ENCODE results near the gene TEDC2.

DNA sequence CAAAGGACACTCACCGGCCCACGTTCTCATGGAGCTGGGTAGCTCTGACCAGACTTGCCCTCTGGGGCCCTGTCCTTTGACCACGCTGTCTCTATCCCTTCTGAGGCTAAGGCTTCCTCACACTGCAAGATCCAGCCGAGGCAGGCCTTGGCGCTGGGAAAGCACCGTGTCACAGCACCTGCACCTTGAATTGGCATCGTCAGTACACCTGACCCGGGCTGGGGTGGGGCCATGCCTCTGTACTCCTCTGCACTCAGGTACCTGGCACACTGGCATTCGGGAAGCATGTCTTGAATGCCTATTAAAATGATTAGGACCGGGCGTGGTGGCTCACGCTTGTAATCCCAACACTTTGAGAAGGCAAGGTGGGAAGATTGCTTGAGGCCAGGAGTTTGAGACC, 21.0 kb downstream of the TEDC2 start:
- TF ChIP-seq, protein P1, sequence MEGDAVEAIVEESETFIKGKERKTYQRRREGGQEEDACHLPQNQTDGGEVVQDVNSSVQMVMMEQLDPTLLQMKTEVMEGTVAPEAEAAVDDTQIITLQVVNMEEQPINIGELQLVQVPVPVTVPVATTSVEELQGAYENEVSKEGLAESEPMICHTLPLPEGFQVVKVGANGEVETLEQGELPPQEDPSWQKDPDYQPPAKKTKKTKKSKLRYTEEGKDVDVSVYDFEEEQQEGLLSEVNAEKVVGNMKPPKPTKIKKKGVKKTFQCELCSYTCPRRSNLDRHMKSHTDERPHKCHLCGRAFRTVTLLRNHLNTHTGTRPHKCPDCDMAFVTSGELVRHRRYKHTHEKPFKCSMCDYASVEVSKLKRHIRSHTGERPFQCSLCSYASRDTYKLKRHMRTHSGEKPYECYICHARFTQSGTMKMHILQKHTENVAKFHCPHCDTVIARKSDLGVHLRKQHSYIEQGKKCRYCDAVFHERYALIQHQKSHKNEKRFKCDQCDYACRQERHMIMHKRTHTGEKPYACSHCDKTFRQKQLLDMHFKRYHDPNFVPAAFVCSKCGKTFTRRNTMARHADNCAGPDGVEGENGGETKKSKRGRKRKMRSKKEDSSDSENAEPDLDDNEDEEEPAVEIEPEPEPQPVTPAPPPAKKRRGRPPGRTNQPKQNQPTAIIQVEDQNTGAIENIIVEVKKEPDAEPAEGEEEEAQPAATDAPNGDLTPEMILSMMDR (IDR thresholded peaks at IDR 0.05), result no peak
- TF ChIP-seq POLR2A (IDR thresholded peaks at IDR 0.05), result no peak

Measured in testis (tissue), 2 donors.